GM18868 (cell line): ENCODE data around the gene KNTC1.
"Not testable (repeated sequence)": the region's sequence is repeated elsewhere in the genome, so short reads cannot be mapped to it uniquely, and the experiment has no call there.

Experiments
- ATAC-seq: cut with Tn5 transposase; IDR thresholded peaks from one replicate; pipeline ENCODE4 v1.9.1; 2021; ENCODE audit warnings: mild to moderate bottlenecking, moderate library complexity; ENCODE audit not compliant: unreplicated experiment

Gene KNTC1

DNA sequence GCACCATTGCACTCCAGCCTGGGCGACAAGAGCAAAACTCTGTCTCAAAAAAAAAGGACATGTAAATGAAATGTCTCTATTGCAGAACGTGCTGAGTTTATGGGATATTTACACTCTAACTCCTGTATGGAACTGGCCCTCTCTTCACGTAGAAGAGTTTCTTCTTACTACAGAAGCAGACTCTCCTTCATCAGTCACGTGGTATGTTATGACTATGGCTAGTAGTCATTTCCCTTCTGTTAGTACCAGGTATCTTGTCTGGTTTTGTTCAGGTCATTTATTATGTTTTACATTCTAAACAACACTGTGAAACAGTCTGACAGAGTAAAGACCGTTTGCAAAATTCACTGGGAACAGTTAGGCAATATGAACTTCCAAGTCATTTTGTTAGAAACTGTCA is 20.3 kb downstream of the KNTC1 start:
- ATAC-seq, result no peak

DNA sequence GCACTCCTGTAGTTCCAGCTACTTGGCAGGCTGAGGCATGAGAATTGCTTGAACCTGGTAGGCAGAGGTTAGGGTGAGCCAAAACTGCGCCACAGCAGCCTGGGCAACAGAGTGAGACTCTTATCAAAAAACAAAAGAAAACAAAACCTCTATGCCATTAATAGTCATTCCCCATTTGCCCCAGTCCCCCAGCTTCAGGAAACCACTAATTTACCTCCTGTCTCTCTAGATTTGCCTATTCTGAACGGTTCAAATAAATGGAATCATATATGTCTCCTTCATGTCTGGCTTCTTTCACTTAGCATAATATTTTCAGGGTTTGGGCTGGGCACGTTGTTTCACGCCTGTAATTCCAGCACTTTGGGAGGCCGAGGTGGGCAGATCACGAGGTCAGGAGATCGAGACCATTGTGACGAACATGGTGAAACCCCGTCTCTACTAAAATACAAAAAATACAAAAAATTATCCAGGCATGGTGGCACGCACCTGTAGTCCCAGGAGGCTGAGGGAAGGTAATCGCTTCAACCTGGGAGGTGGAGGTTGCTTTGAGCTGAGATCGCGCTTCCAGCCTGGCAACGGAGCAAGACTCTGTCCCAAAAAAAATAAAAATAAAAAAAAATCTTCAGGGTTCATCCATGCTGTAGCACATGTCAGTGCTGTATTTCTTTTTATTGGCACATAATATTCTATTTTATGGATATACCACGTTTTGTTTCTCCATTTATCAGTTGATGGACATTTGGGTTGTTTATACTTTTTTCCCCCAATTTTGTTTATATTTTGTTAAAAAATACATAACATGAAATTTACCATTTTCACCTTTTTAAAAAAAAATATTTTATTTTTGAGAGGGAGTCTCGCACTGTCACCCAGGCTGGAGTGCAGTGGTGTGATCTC is 31.9 kb downstream of the KNTC1 start:
- no peak for ATAC-seq

DNA sequence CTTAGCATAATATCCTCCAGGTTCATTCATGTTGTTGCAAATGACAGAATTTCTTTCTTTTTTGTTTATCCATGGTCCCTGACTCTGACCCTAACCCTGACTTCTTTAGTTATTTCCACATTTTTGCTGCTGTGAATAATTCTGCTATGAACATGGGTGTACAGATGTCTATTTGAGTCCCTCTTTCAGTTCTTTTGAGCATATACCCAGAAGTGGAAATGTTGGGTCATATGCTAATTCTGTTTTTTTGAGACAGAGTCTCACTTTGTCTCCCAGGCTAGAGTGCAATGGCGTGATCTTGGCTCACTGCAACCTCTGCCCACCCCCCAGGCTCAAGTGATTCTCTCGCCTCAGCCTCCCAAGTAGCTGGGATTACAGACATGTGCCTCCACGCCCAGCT is 33.1 kb downstream of the KNTC1 start:
- ATAC-seq, result peak; percentile 45

DNA sequence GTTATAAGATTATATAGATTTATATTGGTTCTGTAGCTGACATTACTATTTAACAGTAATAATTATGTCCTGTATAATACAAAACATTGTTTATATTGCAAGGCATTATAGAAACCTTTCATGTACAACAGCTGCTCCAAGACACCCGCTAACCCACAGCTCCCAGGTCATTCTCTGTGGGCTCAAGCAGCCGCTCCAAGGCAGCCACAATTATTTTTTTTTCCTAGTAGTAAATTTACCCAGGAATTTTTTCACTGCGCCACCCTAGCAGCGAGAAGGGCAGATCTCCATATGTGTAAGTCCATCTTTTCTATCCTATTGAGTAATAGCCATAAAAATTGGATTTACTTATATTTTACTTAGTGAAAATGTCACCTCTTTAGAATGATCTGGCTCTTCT is 36.3 kb downstream of the KNTC1 start:
- no peak for ATAC-seq

DNA sequence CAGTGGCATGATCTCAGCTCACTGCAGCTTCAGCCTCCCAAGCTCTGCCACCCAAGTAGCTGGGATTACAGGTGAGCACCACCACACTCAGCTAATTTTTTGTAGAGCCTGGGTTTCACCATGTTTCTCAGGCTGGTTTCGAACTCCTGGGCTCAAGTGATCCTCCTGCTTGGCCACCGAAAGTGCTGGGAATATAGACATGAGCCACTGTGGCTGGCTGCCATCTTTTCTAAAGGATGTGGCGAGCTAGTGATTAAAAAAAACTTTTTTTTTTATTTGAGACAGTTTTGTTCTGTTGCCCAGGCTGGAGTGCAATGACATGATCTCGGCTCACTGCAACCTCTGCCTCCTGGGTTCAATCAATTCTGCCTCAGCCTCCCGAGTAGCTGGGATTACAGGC is 39.8 kb downstream of the KNTC1 start:
- not testable (repeated sequence) for ATAC-seq

DNA sequence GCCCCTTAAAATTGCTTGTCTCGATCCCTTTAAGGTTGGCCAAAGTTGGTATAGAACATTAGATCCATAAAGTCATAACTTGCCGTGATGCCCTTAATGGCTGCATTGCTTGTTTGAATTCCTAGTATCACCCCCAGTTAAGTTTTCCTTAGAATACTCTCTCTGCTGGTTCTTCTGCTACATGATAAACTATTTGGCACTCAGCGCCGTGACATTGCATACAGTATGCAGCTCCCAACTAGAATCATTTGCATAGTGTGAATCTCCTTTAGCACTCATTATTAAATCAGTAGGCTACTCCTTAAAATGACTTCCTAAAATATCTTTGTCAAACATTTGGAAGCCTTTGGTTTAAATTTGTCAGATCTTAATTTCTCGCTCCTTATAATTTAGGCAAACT is 42.2 kb downstream of the KNTC1 start:
- ATAC-seq, result no peak

DNA sequence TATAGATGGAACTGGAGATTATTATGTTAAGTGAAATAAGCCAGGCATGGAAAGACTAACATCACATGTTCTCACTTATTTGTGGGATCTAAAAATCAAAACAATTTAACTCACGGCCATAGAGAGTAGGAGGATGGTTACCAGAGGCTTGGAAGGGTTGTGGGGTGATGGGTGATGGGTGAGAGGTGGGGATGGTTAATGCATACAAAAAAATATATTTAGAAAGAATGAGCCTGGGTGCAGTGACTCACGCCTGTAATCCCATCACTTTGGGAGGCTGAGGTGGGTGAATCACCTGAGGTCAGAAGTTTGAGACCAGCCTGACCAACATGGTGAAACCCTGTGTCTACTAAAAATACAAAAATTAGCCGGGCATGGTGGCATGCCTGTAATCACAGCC is 43.0 kb downstream of the KNTC1 start:
- not testable (repeated sequence) for ATAC-seq

DNA sequence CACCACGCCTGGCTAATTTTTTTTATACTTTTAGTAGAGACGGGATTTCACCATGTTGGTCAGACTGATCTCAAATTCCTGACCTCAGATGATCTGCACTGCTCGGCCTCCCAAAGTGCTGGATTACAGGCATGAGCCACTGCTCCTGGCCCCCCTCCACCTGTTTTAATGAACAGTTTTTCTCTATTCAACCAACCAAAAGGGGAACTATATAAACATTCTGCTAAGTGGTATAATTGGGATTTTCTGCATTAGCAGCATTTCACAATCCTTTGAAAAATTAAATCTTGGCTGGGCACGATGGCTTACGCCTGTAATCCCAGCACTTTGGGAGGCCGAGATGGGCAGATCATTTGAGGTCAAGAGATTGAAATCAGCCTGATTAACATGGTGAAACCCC is 44.8 kb downstream of the KNTC1 start:
- no peak for ATAC-seq

DNA sequence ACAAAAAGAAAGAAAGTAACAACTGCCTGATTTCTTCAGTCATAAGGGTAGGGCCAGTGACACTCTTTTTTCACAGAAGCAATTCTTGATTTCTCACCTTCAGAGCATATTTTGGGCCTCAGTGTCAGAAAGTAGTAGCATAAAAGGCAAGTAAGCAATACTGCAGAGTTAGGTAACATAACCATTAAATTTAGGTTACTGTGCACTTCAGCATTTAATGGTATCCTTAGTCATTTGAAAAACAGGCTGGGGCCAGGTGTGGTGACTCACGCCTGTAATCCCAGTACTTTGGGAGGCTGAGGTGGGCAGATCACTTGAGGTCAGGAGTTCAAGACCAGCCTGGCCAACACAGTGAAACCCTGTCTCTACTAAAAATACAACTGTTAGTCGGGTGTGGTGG is 56.2 kb downstream of the KNTC1 start:
- ATAC-seq, result not testable (repeated sequence)

DNA sequence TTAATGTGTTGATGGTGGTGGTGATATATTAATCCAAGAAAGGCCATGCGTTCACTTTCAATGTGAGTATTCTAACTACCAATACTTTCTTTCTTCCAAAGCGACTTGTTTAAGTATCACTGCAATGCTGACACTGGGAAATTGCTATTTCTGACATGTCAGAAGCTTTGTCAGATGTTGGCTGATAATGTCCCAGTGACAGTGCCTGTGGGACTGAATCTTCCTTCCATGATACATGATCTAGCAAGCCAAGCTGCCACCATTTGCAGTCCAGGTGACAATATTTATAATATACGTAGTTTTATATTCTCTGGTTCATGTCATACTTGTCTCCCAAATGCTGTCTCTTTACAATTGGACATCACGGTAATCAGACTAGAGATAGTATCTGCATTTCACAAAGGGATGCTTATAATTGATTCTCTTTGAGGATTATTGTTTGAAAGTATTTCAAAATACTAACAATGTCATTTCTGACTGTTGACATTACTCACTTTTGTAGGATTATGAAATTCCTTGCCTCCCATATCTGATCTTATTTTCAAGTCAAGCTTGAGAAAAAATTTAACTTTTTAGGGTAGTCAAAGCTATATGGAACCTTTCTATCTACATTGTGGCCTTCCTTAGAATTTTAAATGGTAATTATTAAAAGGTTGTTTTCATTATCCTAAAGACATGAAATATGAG is 57.3 kb downstream of the KNTC1 start:
- no peak for ATAC-seq

DNA sequence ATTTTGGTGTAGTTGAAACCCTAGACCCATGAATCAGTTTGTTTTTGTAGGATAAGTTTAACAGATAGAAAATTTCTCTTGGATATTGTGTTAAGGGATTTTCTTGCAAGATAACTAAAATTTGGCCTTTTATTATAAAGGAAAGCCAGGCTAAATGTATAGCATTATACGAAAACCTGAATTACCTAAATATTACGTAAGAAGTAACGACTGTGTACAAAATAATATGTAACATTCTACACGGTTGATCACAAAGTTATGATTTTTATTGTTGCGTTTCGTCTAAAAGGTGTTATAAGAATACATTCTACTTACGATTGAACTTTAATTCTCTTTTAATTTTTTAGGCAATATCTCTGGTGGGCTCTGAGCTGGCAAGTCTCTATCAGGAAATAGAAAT is 63.9 kb downstream of the KNTC1 start:
- ATAC-seq, result no peak

DNA sequence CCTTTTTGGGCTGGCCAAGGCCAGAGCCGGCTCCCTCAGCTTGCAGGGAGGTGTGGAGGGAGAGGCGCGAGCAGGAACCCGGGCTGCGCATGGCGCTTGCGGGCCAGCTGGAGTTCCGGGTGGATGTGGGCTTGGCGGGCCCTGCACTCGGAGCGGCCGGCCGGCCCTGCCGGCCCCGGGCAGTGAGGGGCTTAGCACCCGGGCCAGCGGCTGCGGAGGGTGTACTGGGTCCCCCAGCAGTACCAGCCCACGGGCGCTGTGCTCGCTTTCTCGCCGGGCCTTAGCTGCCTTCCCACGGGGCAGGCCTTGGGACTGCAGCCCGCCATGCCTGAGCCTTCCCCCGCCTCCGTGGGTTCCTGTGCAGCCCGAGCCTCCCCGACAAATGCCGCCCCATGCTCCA is 64.9 kb downstream of the KNTC1 start:
- ATAC-seq, result not testable (repeated sequence)

DNA sequence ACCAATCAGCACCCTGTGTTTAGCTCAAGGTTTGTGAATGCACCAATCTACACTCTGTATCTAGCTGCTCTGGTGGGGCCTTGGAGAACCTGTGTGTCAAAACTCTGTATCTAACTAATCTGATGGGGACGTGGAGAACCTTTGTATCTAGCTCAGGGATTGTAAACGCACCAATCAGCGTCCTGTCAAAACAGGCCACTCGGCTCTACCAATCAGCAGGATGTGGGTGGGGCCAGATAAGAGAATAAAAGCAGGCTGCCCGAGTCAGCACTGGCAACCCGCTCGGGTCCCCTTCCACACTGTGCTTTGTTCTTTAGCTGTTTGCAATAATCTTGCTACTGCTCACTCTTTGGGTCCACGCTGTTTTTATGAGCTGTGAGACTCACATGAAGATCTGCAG is 65.5 kb downstream of the KNTC1 start:
- ATAC-seq, result not testable (repeated sequence)

DNA sequence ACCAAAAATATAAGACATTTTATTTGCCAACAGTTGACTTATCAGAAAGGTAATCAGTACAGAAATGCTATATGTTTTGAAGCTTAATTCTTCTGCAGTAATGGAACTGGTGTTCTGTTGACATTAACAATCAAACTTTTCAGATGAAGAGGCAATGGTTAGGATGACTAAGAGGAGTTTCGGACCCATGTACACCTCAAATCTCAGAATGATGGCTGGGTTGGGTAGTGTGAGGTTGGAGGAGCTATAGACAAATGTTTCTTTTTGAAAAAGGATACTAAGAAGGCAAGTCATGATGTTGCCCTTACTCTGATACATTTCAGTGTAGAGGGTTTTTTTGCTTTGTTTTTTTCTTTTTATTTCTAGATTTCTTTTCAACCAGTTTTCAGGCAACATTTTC is 66.9 kb downstream of the KNTC1 start:
- ATAC-seq, result no peak

DNA sequence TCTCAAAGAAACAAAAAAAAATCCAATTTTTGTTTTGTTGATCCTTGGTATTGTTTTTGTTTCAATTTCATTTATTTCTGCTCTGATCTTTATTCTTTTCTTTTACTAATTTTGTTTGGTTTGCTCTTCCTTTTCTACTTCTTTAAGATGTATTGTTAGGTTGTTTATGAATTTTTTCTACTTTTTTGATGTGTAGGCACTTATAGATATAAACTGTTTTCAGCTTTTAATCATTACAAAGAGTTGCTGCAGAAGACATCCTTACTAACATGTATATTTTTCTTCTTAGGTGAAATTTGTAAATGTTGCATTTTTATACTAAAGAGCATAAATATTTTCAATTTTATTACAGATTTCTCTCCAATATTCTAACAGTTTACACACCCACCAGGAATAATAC is 69.8 kb downstream of the KNTC1 start:
- no peak for ATAC-seq

DNA sequence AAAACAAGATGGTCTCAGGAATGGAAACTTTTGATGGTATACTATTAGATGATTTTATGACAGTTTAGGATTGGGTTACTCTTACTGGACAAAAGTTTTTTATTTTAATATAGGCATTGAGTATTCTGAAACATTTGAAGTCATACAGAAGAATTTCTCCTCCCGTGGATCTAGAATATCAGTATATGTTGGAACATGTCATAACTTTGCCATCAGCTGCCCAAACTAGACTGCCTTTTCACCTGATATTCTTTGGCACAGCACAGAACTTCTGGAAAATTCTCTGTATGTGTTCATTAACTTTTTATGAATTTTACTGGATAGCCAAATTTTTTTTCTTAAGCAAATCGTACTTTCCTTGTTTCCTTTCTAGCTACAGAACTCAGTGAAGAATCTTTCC is 75.4 kb downstream of the KNTC1 start:
- ATAC-seq, result no peak

DNA sequence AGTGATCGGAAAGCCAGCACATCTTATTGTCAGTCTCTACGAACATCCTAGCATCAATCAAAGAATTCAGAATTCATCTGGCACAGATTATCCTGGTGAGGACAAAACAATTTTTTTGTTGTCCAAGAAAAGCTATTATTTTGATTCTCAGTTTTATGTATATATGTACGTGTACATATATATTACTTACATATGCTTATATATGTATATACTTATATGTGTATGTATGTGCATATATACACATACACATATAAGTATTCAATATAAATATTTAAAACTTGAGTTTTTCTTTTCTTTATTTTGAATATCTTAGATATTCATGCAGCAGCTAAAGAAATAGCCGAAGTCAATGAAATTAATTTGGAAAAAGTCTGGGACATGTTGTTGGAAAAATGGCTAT is 77.9 kb downstream of the KNTC1 start:
- ATAC-seq, result no peak

DNA sequence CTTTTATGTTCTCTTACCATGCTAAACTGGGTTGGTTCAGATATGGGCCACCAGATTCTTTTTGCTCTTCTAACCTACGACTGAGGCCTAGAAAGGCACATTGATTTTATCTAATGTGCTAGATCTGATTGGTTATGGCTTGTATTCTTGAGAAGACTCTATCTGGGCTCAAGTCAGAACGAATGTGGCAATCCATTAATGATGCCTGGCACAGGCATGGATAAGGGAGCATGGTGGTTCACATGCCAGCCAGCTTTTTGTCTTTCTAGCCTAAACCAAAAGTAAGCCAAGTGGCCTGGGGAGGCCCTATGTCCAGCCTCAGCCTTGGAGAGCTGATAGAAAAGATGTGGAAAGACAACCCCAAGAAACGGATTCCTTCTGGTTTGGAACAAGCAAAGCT is 82.7 kb downstream of the KNTC1 start:
- no peak for ATAC-seq

DNA sequence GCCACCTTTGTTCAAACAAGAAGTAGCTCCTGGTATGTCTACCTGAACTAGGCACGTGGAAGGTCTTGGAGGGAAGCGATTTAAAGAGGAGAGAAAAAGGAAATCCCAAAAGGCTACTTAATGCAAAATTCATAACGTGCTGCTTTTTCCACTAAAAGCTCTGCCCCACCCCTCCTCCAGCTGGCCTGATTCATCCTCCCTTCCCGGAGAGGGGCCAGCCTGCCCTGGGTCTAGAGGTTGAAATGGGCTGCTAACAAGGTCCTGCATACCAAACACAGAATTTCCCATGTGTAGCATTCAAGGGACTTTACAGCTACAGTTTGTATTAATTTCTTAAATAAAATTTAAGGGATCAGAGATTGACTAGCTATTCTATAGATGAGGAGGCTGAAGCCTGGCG is 83.2 kb downstream of the KNTC1 start:
- no peak for ATAC-seq

DNA sequence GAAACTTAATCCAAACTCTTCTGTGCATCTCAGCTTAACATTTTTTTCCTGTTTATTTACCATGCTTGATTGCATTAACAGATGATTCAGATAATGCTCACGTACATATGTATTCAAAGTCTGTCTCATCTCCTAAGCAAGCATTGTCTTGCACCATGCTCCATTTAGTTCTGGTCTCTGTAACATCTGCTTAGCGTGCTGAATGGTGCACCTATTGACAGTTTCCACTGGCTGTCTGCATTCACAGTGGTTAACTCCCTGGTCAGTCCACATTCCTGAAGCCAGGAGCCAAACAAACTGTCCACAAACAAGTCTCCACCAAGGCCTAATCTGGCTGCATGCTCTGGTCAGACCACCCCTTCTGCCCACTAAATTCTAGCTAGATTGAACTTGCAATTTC is 83.9 kb downstream of the KNTC1 start:
- no peak for ATAC-seq

DNA sequence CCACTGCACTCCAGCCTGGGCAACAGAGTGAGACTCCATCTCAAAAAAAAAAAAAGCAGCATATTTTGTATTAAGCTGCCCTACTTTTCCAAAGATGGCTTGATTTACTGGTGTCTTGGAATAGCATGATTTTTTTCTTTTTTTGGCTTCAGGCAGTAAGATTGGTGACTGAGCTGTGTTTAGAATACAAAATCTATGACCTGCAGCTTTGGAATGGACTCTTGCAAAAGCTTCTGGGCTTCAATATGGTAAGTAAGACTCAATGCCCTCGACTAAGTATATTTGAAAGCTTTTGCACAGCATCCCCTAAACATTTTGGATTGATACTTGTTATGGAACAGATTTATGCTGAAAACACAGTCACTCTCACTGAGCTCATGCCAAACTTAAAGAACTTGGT is 87.8 kb downstream of the KNTC1 start:
- ATAC-seq, result no peak

DNA sequence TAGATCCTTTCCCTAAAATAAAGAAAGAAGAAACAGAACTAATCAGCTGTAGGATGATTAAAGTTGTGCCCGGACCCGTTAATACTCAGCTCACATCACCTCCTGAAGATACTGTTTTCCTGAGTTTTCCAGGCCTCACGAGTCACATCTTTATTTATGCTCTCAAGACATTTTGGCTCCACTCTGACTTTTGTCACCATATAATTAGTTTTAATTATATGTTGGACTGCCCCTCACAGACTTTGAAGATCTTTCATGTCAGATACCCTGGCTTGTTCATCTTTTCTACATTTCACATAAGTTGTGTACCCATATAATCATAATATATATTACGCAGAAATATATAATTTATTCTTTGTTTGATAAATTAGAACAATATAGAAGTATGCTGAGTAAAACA is 88.7 kb downstream of the KNTC1 start:
- no peak for ATAC-seq
